Sigmoid colon (tissue), 7 donors: ENCODE results near the gene RNF187. TPM values are rescaled to one million over a fixed set of nuclear protein-coding genes. Genes with fewer than 3 reads are reported as not detected.

Experiments used
- DNase-seq: peaks from one replicate; pipeline ENCODE4 v3.0.0-alpha.2; 2019
- H3K27ac ChIP-seq, 4 donors: fragments of 200-600 bp; sonication (generic); one replicate each; pipeline ENCODE4 v1.5.1; 2016 to 2019; ENCODE audit warnings: mild to moderate bottlenecking in 1 of 4
- H3K27me3 ChIP-seq, 3 donors: fragments of 200-600 bp; sonication (generic); one replicate each; pipeline ENCODE4 v1.5.1; 2019; ENCODE audit warnings: mild to moderate bottlenecking in 1 of 3
- H3K36me3 ChIP-seq, 4 donors: fragments of 200-600 bp; sonication (generic); one replicate each; pipeline ENCODE4 v1.5.1; 2016 to 2019
- H3K4me1 ChIP-seq, 4 donors: fragments of 200-600 bp; sonication (generic); one replicate each; pipeline ENCODE4 v1.5.1; 2017 to 2019
- H3K4me3 ChIP-seq, 4 donors: fragments of 200-600 bp; sonication (generic); one replicate each; pipeline ENCODE4 v1.5.1; 2017 to 2019; ENCODE audit warnings: mild to moderate bottlenecking in 2 of 4, moderate library complexity in 1 of 4
- H3K9me3 ChIP-seq, 4 donors: fragments of 200-600 bp in 3 of 4; sonication (generic) in 3 of 4; one replicate each; pipeline versions ENCODE4 v1.5.1 to v1.6.1; 2013 to 2019
- CTCF ChIP-seq, 4 experiments: fragments of 450-650 bp in 3 of 4; fragments of 200-600 bp in 1 of 4; IDR thresholded peaks; one replicate each; pipeline ENCODE4 v1.5.1; 2016 to 2019; ENCODE audit warnings: antibody characterized with exemption in 4 of 4, mild to moderate bottlenecking in 3 of 4, moderate library complexity in 2 of 4
- EP300 ChIP-seq, 4 donors: sonication (generic); formaldehyde crosslinking; IDR thresholded peaks; one replicate each; pipeline ENCODE4 v1.6.1; 2017; ENCODE audit warnings: antibody characterized with exemption in 4 of 4
- POLR2A ChIP-seq, 2 donors: fragments of 450-650 bp; IDR thresholded peaks; one replicate each; pipeline ENCODE4 v1.6.1; 2016; ENCODE audit warnings: antibody characterized with exemption in 2 of 2, mild to moderate bottlenecking in 2 of 2, moderate library complexity in 2 of 2
- POLR2AphosphoS5 ChIP-seq, 4 donors: sonication (generic); formaldehyde crosslinking; IDR thresholded peaks; one replicate each; pipeline ENCODE4 v1.6.1; 2017; ENCODE audit warnings: antibody characterized with exemption in 4 of 4
- WGBS, 2 donors: extraction: QIAGEN DNeasy Blood & Tissue Kit; methylation state at CpG; one replicate each; pipeline ENCODE4 v1.1.7; 2013; 5-methylcytosine and 5-hydroxymethylcytosine counted together
- intact Hi-C: fragments of 100-400 bp; cut with DNase I; formaldehyde crosslinking; loops from one replicate; pipeline ENCODE4 v1.15.1; 2023
- polyA plus RNA-seq, 3 donors: library from polyadenylated mRNA; stranded (reverse); fragments of 200-250 nt; gene quantifications; one replicate each; pipeline ENCODE4 v1.2.3, GENCODE V29; 2013
- total RNA-seq, 4 donors: library from RNA; depleted of rRNA; stranded (reverse); fragments of >200 nt; gene quantifications; one replicate each; pipeline ENCODE4 v1.1.0, GENCODE V29; 2016
- donor health status: healthy with polysubstance abuse.
- donor health status: Bipolar disorder and iron deficiency.
- donor health status: healthy.

Gene RNF187
- total and polyA plus RNA-seq, 7 donors, result 17.3 to 39.8 (median 24.3) TPM

- Histone ChIP-seq H3K4me1 (no peaks in the 10 kb centered on the region), H3K27ac (no peak overlapping the region), H3K9me3 (no peaks in the 10 kb centered on the region), H3K36me3 (no peaks in the 10 kb centered on the region), H3K27me3 (peaks cover 15 to 66% (median 43%) of the 10 kb centered on the region in 3 donors), H3K4me3 (no peak overlapping the region)
- intact Hi-C loops, result no loop called here
- 60 to 74% methylated on average over 5 of the region's 5 CpGs for WGBS, 2 donors
- TF ChIP-seq CTCF (IDR thresholded peaks at IDR 0.05) (peak in 1 of 4 experiments; percentile 12), POLR2A (IDR thresholded peaks at IDR 0.05) (no peak)
- no peak for DNase-seq
Measured at GRCh38 chr1:228471762-228472398, 15.3 kb upstream of the RNF187 start.

- 62 to 72% methylated on average over 7 of the region's 7 CpGs for WGBS, 2 donors
- intact Hi-C loops, result no loop called here
- Histone ChIP-seq H3K27ac (no peak overlapping the region), H3K4me3 (no peak overlapping the region), H3K9me3 (no peaks in the 10 kb centered on the region), H3K27me3 (peaks cover 15 to 58% (median 38%) of the 10 kb centered on the region in 3 donors), H3K4me1 (no peaks in the 10 kb centered on the region), H3K36me3 (no peaks in the 10 kb centered on the region)
- no peak for DNase-seq
- no peak for TF ChIP-seq CTCF (IDR thresholded peaks at IDR 0.05)
- no peak for TF ChIP-seq EP300 (IDR thresholded peaks at IDR 0.05)
- no peak for TF ChIP-seq POLR2AphosphoS5 (IDR thresholded peaks at IDR 0.05)
- no peak for TF ChIP-seq POLR2A (IDR thresholded peaks at IDR 0.05)
Measured at GRCh38 chr1:228472655-228473054, 14.5 kb upstream of the RNF187 start.

DNA sequence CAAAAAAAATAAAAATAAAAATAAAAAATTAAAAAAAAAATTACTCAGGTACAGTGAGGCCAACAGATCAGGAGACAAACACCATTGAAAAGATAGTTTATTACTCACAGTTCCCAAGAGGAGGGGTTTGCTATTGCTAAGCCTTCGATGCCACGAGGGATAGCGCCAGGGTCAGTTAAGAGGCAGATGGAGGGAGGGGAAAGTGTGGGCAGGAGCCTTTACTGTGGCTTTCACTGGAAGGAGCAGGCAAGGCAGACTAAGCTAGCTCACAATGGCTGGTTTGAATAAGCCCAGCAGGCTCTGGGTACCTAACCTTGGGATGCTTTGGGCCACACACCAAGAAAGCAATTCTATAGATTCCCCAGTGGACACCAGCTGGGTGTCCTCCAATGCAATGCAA, 12.7 kb upstream of the RNF187 start:
- Histone ChIP-seq H3K36me3 (no peaks in the 10 kb centered on the region), H3K9me3 (no peaks in the 10 kb centered on the region), H3K27ac (no peak overlapping the region), H3K4me1 (no peaks in the 10 kb centered on the region), H3K27me3 (peaks cover 11 to 39% (median 19%) of the 10 kb centered on the region in 3 donors), H3K4me3 (no peak overlapping the region)
- no peak for TF ChIP-seq EP300 (IDR thresholded peaks at IDR 0.05)
- TF ChIP-seq CTCF (IDR thresholded peaks at IDR 0.05), result no peak
- TF ChIP-seq POLR2AphosphoS5 (IDR thresholded peaks at IDR 0.05), result no peak
- no peak for TF ChIP-seq POLR2A (IDR thresholded peaks at IDR 0.05)
- DNase-seq, result no peak
- 84 to 91% methylated on average over 3 of the region's 3 CpGs for WGBS, 2 donors
- intact Hi-C loops, result no loop called here

DNA sequence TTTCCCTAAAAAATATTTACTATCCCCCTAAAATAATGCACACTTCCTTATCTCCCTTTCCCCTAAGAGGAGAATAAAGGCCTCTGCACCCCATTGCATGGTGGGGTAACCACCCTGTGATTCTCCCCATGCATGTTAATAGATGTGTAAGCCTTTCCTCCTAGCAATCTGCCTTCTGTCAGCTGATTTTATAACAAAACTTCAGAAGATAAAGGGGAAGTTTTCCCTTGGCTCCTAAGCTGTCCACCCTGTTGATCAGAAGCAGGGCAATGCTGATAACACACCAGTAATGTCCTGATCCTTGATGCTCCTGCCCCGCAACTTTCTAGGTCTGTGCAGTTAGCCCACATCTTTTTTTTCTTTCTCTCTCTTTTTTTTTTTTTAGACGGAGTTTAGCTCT, 11.4 kb upstream of the RNF187 start:
- H3K4me3 ChIP-seq, result no peak overlapping the region
- peaks cover 5 to 26% (median 6%) of the 10 kb centered on the region in 3 donors for H3K27me3 ChIP-seq
- intact Hi-C loops, result no loop called here
- 79 to 86% methylated on average over 2 of the region's 2 CpGs for WGBS, 2 donors
- DNase-seq, result peak; percentile 7
- H3K36me3 ChIP-seq, result no peaks in the 10 kb centered on the region
- TF ChIP-seq EP300 (IDR thresholded peaks at IDR 0.05), result no peak
- no peaks in the 10 kb centered on the region for H3K4me1 ChIP-seq
- H3K27ac ChIP-seq, result no peak overlapping the region
- no peaks in the 10 kb centered on the region for H3K9me3 ChIP-seq

GRCh38 chr1:228477263-228477662, 9.9 kb upstream of the RNF187 start:
- DNase-seq, result no peak
- 86 to 93% methylated on average over 4 of the region's 4 CpGs for WGBS, 2 donors
- Histone ChIP-seq H3K4me1 (no peaks in the 10 kb centered on the region), H3K36me3 (no peaks in the 10 kb centered on the region), H3K9me3 (no peaks in the 10 kb centered on the region), H3K4me3 (no peak overlapping the region), H3K27ac (no peak overlapping the region), H3K27me3 (peaks cover 0 to 12% (median 0%) of the 10 kb centered on the region in 3 donors)
- TF ChIP-seq POLR2AphosphoS5 (IDR thresholded peaks at IDR 0.05), result no peak
- no peak for TF ChIP-seq POLR2A (IDR thresholded peaks at IDR 0.05)
- TF ChIP-seq EP300 (IDR thresholded peaks at IDR 0.05), result no peak
- TF ChIP-seq CTCF (IDR thresholded peaks at IDR 0.05), result no peak
- intact Hi-C loops, result no loop called here
